Activated naive CD4-positive, alpha-beta T cell treated with anti-CD3 and anti-CD28 coated beads for 36 hours (primary cell): Measurements from ENCODE around the gene OR12D2. TPM values are rescaled to one million over a fixed set of nuclear protein-coding genes. Genes with fewer than 3 reads are reported as not detected.
"Not testable (repeated sequence)": the region's sequence is repeated elsewhere in the genome, so short reads cannot be mapped to it uniquely, and the experiment has no call there.

Experiments
- CTCF ChIA-PET: fragments of 350-600 bp; sonication (Branson Sonifier 250); formaldehyde crosslinking; loops from one replicate; lab custom pipeline; 2021; ENCODE audit warnings: antibody characterized with exemption; lab: Charles Lee
- DNase-seq: peaks from one replicate; pipeline ENCODE4 v3.0.0-alpha.2; 2020
- H3K27ac Mint-ChIP-seq: one replicate; pipeline ENCODE4 v1.8.0; 2021; ENCODE audit warnings: mild to moderate bottlenecking, mixed read lengths
- H3K27me3 Mint-ChIP-seq: one replicate; pipeline ENCODE4 v1.8.0; 2021; ENCODE audit warnings: low read depth, mixed read lengths
- H3K36me3 Mint-ChIP-seq: one replicate; pipeline ENCODE4 v1.8.0; 2021; ENCODE audit warnings: low read depth, mixed read lengths
- H3K4me1 Mint-ChIP-seq: one replicate; pipeline ENCODE4 v1.8.0; 2021; ENCODE audit warnings: low read depth, mixed read lengths
- H3K4me3 Mint-ChIP-seq: one replicate; pipeline ENCODE4 v1.8.0; 2021; ENCODE audit warnings: mild to moderate bottlenecking, moderate library complexity, mixed read lengths
- H3K9me3 Mint-ChIP-seq: one replicate; pipeline ENCODE4 v1.8.0; 2021; ENCODE audit warnings: mixed read lengths
- intact Hi-C: fragments of 100-400 bp; cut with micrococcal nuclease; formaldehyde crosslinking; loops from one replicate; pipeline ENCODE4 v1.15.1; 2023
- total RNA-seq, 2 experiments: library from RNA; stranded (reverse); gene quantifications; one replicate each; pipeline ENCODE4 v1.2.3, GENCODE V29; 2021

Gene OR12D2
- total RNA-seq, 2 experiments from 2014 or later = not detected

GRCh38 chr6:29424575-29424974 is 29.1 kb downstream of the OR12D2 start:
- H3K36me3 Mint-ChIP-seq = no peaks in the 10 kb centered on the region
- DNase-seq = peak; percentile 10
- no peak overlapping the region for H3K4me3 Mint-ChIP-seq
- CTCF ChIA-PET = no interaction called here
- H3K27me3 Mint-ChIP-seq = peaks cover 44% of the 10 kb centered on the region
- intact Hi-C loops = no loop called here
- H3K9me3 Mint-ChIP-seq = no peaks in the 10 kb centered on the region
- no peak overlapping the region for H3K27ac Mint-ChIP-seq
- peaks cover 4% of the 10 kb centered on the region for H3K4me1 Mint-ChIP-seq

GRCh38 chr6:29425075-29425474 is 29.6 kb downstream of the OR12D2 start:
- no peaks in the 10 kb centered on the region for H3K9me3 Mint-ChIP-seq
- peaks cover 4% of the 10 kb centered on the region for H3K4me1 Mint-ChIP-seq
- CTCF ChIA-PET = no interaction called here
- no peak for DNase-seq
- H3K27me3 Mint-ChIP-seq = peaks cover 43% of the 10 kb centered on the region
- no peak overlapping the region for H3K27ac Mint-ChIP-seq
- no peak overlapping the region for H3K4me3 Mint-ChIP-seq
- H3K36me3 Mint-ChIP-seq = no peaks in the 10 kb centered on the region
- intact Hi-C loops = no loop called here

GRCh38 chr6:29426654-29427053 is 31.2 kb downstream of the OR12D2 start:
- peaks cover 38% of the 10 kb centered on the region for H3K27me3 Mint-ChIP-seq
- intact Hi-C loops = no loop called here
- H3K4me3 Mint-ChIP-seq = no peak overlapping the region
- DNase-seq = no peak
- H3K27ac Mint-ChIP-seq = no peak overlapping the region
- H3K9me3 Mint-ChIP-seq = no peaks in the 10 kb centered on the region
- no peaks in the 10 kb centered on the region for H3K36me3 Mint-ChIP-seq
- H3K4me1 Mint-ChIP-seq = peaks cover 4% of the 10 kb centered on the region
- CTCF ChIA-PET = no interaction called here

GRCh38 chr6:29436730-29437129 is 41.3 kb downstream of the OR12D2 start:
- peaks cover 44% of the 10 kb centered on the region for H3K27me3 Mint-ChIP-seq
- intact Hi-C loops, CTCF ChIA-PET, DNase-seq, H3K9me3 Mint-ChIP-seq, H3K36me3 Mint-ChIP-seq, H3K4me3 Mint-ChIP-seq, H3K4me1 Mint-ChIP-seq, H3K27ac Mint-ChIP-seq: not testable (repeated sequence)

- no peak for DNase-seq
- intact Hi-C loops = no loop called here
- no peak within 1 kb of the TSS for H3K4me3 Mint-ChIP-seq
- no peaks in the 10 kb centered on the region for H3K4me1 Mint-ChIP-seq
- H3K36me3 Mint-ChIP-seq = no peaks in the 10 kb centered on the region
- no peak within 1 kb of the TSS for H3K27ac Mint-ChIP-seq
- H3K27me3 Mint-ChIP-seq = peaks cover 37% of the 10 kb centered on the region
- CTCF ChIA-PET = no interaction called here
- no peaks in the 10 kb centered on the region for H3K9me3 Mint-ChIP-seq
Measured at GRCh38 chr6:29439006-29439405, 43.6 kb downstream of the OR12D2 start, which contains the start of gene OR10C1. OR10C1 (plus strand) TSS chr6:29439306; CDS start chr6:29440016, 710 bp downstream.

- no peak for DNase-seq
- H3K27ac Mint-ChIP-seq = no peak overlapping the region
- CTCF ChIA-PET = no interaction called here
- intact Hi-C loops = no loop called here
- no peaks in the 10 kb centered on the region for H3K36me3 Mint-ChIP-seq
- no peak overlapping the region for H3K4me3 Mint-ChIP-seq
- no peaks in the 10 kb centered on the region for H3K9me3 Mint-ChIP-seq
- no peaks in the 10 kb centered on the region for H3K4me1 Mint-ChIP-seq
- H3K27me3 Mint-ChIP-seq = peaks cover 35% of the 10 kb centered on the region
Measured at GRCh38 chr6:29442719-29443118, 47.3 kb downstream of the OR12D2 start.

GRCh38 chr6:29444031-29444430 is 48.6 kb downstream of the OR12D2 start:
- H3K27ac Mint-ChIP-seq, CTCF ChIA-PET, intact Hi-C loops, DNase-seq, H3K9me3 Mint-ChIP-seq, H3K4me1 Mint-ChIP-seq, H3K4me3 Mint-ChIP-seq, H3K36me3 Mint-ChIP-seq: not testable (repeated sequence)
- peaks cover 40% of the 10 kb centered on the region for H3K27me3 Mint-ChIP-seq

Other genes with a start within 250 kb of the OR12D2 start
- gene OR2J2, start 224.7 kb upstream of the OR12D2 start, total RNA-seq = not detected
- gene OR14J1, start 93.9 kb upstream of the OR12D2 start, total RNA-seq = not detected
- gene OR5V1, start 26.8 kb upstream of the OR12D2 start, total RNA-seq = not detected
- gene OR12D3, start 20.3 kb upstream of the OR12D2 start, total RNA-seq = not detected
- not detected for gene OR12D1, start 19.3 kb downstream of the OR12D2 start, total RNA-seq
- gene OR10C1, start 43.7 kb downstream of the OR12D2 start, total RNA-seq = not detected
- gene OR11A1, start 61.4 kb downstream of the OR12D2 start, total RNA-seq = not detected
- gene OR2H1, start 61.5 kb downstream of the OR12D2 start, total RNA-seq = not detected
- gene MAS1L, start 92.3 kb downstream of the OR12D2 start, total RNA-seq = not detected
- gene UBD, start 164.1 kb downstream of the OR12D2 start, total RNA-seq = under 1 TPM in 1 of 2 experiments, not detected in 1; 0.31 TPM
- not detected for gene OR2H2, start 189.5 kb downstream of the OR12D2 start, total RNA-seq
- gene GABBR1, start 237.6 kb downstream of the OR12D2 start, total RNA-seq = 10 to 100 TPM in 1 of 2 experiments, 1 to 10 TPM in 1; 8.0 to 11.2 TPM